ELR (cell line): Measurements from ENCODE around the gene SELENBP1.

Source experiments
- DNase-seq: peaks from one replicate; pipeline ENCODE4 v3.0.0-alpha.2; 2015; ENCODE audit warnings: low read depth

Gene SELENBP1

GRCh38 chr1:151343587-151343986 is 28.9 kb downstream of the SELENBP1 start:
- no peak for DNase-seq

DNA sequence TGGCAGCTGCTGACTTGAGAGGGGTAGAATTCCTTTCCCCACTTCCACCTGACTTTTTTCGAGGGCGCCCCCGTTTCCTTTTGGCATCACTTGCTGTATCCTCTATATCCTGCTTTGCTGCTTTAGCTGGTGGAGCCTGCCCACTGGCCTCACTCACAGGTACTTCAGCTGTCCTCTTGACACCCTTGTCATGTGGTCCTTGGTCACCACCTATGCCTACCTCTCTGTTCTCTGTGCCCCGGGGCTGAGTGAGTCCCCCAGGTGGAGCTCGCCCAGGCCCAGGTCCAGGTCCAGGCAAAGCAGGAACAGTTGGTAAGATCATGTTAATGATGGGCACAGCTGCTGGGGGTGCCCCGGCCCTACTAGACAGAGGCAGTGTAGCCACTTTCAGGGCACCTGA is 29.9 kb downstream of the SELENBP1 start:
- DNase-seq = no peak

DNA sequence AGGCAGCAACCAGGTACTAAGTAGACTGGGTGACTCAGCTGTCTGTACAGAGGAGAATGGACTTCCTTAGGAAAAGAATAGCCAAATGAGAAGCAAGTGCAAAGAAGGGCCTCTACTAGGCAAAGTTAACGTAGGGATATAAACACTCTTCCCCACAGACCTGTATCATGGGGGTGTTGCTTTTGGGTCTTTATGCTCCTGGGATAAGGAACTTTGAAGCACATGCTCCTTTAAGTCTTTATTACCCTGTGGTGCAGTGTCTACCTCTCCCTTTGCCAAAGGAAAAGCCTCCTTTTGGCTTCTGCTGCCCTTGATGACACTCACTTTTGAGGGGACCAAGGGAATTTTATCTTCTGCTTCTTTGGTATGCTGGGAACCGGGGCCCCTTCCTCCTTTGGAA is 30.5 kb downstream of the SELENBP1 start:
- no peak for DNase-seq

- DNase-seq = peak; percentile 95
These were observed 31.4 kb downstream of the SELENBP1 start for GRCh38 chr1:151340870-151341754.

GRCh38 chr1:151336556-151336955 is 35.9 kb downstream of the SELENBP1 start:
- no peak for DNase-seq

DNA sequence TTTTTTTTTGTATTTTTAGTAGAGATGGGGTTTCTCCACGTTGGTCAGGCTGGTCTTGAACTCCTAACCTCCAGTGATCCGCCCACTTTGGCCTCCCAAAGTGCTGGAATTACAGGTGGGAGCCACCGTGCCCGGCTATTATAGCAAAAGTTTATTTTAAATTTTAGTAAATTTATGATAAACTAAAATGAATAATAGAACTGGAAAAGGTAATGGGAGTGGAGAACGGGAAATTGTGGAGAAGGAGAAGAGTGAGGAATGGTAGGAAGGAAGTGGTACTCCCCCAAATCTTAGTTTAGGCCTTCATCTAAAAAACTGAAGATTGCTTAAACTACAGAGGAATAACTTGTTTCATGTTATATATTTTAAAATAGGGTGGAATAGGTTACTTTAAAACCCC is 37.7 kb downstream of the SELENBP1 start:
- no peak for DNase-seq

GRCh38 chr1:151327903-151328674 is 44.4 kb downstream of the SELENBP1 start:
- DNase-seq = no peak

DNA sequence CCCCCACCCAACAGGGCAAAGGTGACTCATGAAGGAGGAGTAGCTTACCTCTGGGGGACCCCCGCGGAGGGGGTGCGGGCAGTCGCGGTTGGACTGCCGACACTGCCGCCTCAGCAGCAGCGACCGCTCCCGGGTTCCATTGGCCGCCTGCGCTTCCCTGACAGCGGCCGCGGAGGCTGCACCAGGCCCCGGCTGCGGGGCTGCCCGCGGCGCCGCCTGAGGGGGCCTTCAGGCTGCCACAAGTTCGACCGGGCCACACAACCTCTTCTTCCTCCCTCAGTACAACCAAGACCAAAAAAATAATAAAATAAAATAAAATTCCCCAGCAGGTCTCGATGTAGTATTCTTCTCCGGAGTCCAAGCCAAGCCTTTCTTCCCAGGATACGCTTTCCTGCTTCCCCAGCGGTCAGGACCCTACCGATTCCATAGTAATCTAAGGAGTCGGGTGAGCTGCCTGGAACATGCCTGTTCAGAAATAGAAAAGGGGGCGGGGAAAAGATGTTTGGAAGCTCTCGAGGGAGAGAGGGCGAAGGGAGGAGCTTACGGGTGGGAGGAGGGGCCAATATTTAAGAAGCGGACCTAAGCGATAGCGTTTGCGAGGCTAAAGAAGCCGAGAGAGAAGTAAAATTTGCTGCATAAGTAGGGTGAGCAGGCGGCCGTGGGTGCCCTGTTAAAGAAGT is 45.1 kb downstream of the SELENBP1 start, which contains the start of gene PI4KB:
PI4KB (minus strand) TSS at position 194 of the 680 bp plus-strand sequence. CDS start 10,935 bp downstream, outside the sequence.
- peak; percentile 100 for DNase-seq

GRCh38 chr1:151326619-151327222 is 45.8 kb downstream of the SELENBP1 start:
- peak; percentile 74 for DNase-seq

DNA sequence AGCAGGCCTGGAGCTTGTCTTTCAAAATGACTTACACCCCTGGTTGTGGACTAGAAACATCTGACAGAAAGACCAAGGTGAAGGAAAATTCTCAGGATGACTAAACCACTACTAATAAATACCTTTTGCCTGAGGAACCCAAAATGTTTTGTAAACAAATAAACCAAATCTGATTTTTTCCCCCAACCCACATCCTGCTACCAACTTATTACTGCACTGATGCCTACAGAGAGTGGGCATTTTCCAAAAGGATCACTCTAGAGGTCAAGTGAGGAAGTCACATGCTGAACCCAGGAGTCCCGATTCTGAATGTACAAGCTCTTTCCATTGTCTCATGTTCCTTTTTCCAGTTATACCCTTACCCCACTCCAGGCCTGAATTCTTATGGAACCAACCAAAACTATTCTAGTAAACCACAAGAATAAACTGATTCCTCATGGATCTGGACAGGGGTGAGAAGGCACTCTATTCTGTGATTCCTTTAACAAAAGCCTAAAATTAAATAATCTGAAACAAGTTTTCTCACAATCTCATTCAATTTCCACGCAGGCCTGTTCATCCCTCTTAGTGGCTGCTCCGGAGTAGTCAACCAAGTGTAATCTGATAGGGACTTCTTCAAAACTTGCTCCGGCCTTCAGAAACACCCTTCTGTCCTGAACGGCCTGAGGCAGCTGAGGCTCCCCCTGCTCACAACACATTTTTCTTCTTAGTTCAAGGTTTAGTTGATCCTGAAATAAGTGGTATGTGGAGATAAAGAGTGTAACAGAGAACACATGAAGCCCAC is 46.7 kb downstream of the SELENBP1 start:
- peak; percentile 87 for DNase-seq

GRCh38 chr1:151325231-151325630 is 47.3 kb downstream of the SELENBP1 start:
- DNase-seq = peak; percentile 67

- DNase-seq = no peak
These were observed 48.0 kb downstream of the SELENBP1 start for GRCh38 chr1:151324390-151324930.

DNA sequence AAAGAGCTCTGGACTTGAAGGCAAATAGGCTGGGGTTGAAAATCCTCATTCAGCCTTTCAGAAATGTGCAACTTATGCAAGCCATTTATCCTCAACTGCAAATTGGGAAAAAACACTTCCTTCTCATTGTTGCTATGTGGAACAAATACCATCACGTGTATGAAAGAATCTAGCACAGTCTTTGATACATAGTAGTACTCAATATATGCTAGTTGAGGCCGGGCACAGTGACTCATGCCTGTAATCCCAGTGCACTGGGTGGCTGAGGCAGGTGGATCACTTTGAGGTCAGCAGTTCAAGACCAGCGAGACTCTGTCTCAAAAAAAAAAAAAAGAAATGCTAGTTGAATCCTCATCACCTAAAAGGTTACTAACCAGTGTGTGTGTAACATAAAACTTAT is 53.5 kb downstream of the SELENBP1 start:
- no peak for DNase-seq

- no peak for DNase-seq
These were observed 56.8 kb downstream of the SELENBP1 start for GRCh38 chr1:151315565-151316235.
